K562 (cell line): Measurements from ENCODE around the gene SPATC1L. TPM values are rescaled to one million over a fixed set of nuclear protein-coding genes. Genes with fewer than 3 reads are reported as not detected.

Experiments used
- ATAC-seq: fragments of 200-7000 bp; cut with Tn5 transposase; 3 replicates; pipeline ENCODE4 v1.9.1; 2020; ENCODE audit warnings: moderate library complexity
- BruUV-seq: library from RNA; stranded (reverse); fragments of 400-500 nt; replicated peaks from 2 replicates; lab custom pipeline; 2021; lab: Mats Ljungman, UMichigan
- CTCF ChIA-PET: fragments of 300-600 bp; formaldehyde crosslinking; extraction: SDS; loops from one replicate; lab custom pipeline; 2021; ENCODE audit warnings: low intra/inter-chr PET ratio; lab: Yijun Ruan, JAX
- POLR2A ChIA-PET: fragments of 300-600, 350-650 bp; sonication (Branson Sonifier 250); formaldehyde crosslinking; extraction: SDS; loops from one replicate; lab custom pipeline; 2021; ENCODE audit warnings: antibody characterized with exemption, inconsistent platforms; lab: Yijun Ruan, JAX
- DNase-seq, 4 experiments: peaks; one replicate each; pipeline versions ENCODE4 v3.0.0 to v3.0.0-alpha.2; 2011 to 2018; ENCODE audit warnings: low spot score in 3 of 4, mixed read lengths in 3 of 4; ENCODE audit errors: extremely low read depth in 1 of 4
- FAIRE-seq: peaks from 2 replicates; lab custom pipeline; 2011; peaks lifted over from hg19 to GRCh38; lab: Jason Lieb, UNC
- H2AFZ ChIP-seq: 2 replicates; pipeline ENCODE4 v1.6.0; 2011; ENCODE audit warnings: low read depth, low read length, control low read depth, inconsistent platforms
- H3K27ac ChIP-seq: fragments of 200-600 bp; 3 replicates; pipeline ENCODE4 v1.8.0; 2011; ENCODE audit warnings: low read depth, mild to moderate bottlenecking, control low read depth, inconsistent platforms, low read length, moderate library complexity, mixed read lengths; ENCODE audit errors: extremely low read depth
- H3K27me3 ChIP-seq, 2 experiments: fragments of 300-600 bp in 1 of 2; 2 replicates in 1 of 2; 3 replicates in 1 of 2; pipeline versions ENCODE4 v1.6.0 to v1.8.0; 2011; ENCODE audit warnings: inconsistent platforms in 2 of 2, low read length in 2 of 2, mild to moderate bottlenecking in 1 of 2, mixed read lengths in 1 of 2, moderate library complexity in 1 of 2; ENCODE audit not compliant: control insufficient read depth in 2 of 2, insufficient read depth in 2 of 2
- H3K36me3 ChIP-seq: fragments of 300-600 bp; 3 replicates; pipeline ENCODE4 v1.8.0; 2011; ENCODE audit warnings: mild to moderate bottlenecking, low read length, inconsistent platforms; ENCODE audit not compliant: control insufficient read depth, insufficient read depth
- H3K4me1 ChIP-seq, 2 experiments: fragments of 200-600 bp in 1 of 2; replicated peaks in 1 of 2; 2 replicates in 1 of 2; 3 replicates in 1 of 2; pipeline versions ENCODE4 v1.5.1 to v1.8.0; 2011; ENCODE audit warnings: inconsistent platforms in 2 of 2, low read length in 2 of 2, mild to moderate bottlenecking in 1 of 2, mixed read lengths in 1 of 2, moderate library complexity in 1 of 2; ENCODE audit not compliant: control insufficient read depth in 2 of 2, insufficient read depth in 2 of 2
- H3K4me2 ChIP-seq: 2 replicates; pipeline ENCODE4 v1.6.1; 2011; ENCODE audit warnings: low read length, control low read depth, inconsistent platforms, mixed read lengths; ENCODE audit not compliant: insufficient read depth
- H3K4me3 ChIP-seq: fragments of 200-600 bp; sonication (generic), shearing (Covaris generic); 2 replicates; pipeline ENCODE4 v1.5.1; 2016; ENCODE audit warnings: control low read depth, inconsistent platforms
- H3K79me2 ChIP-seq: fragments of 200-600 bp; 3 replicates; pipeline ENCODE4 v1.8.0; 2011; ENCODE audit warnings: low read length, inconsistent platforms; ENCODE audit not compliant: control insufficient read depth, insufficient read depth
- H3K9ac ChIP-seq, 2 experiments: 2 replicates each; pipeline versions ENCODE4 v1.6.0 to v1.6.1; 2011; ENCODE audit warnings: low read depth in 2 of 2, low read length in 2 of 2, control low read depth in 1 of 2, inconsistent platforms in 1 of 2, mild to moderate bottlenecking in 1 of 2, mixed read lengths in 1 of 2; ENCODE audit not compliant: insufficient read depth in 1 of 2
- H3K9me1 ChIP-seq: one replicate; pipeline ENCODE4 v1.6.0; 2011; ENCODE audit warnings: inconsistent platforms, mild to moderate bottlenecking, low read length, moderate library complexity; ENCODE audit not compliant: control insufficient read depth, insufficient read depth
- H3K9me3 ChIP-seq: replicated peaks from 2 replicates; pipeline ENCODE4 v1.5.1; 2011; ENCODE audit warnings: low read depth, low read length, inconsistent platforms; ENCODE audit not compliant: control insufficient read depth, insufficient read depth
- H4K20me1 ChIP-seq: replicated peaks from 2 replicates; pipeline ENCODE4 v1.6.1; 2011; ENCODE audit warnings: low read length, inconsistent platforms, mixed read lengths; ENCODE audit not compliant: control insufficient read depth, insufficient read depth
- BRD9 ChIP-seq: fragments of 450-650 bp; IDR thresholded peaks from 2 replicates; pipeline ENCODE4 v1.6.1; 2018; ENCODE audit warnings: low read depth; ENCODE audit not compliant: partially characterized antibody
- HDAC6 ChIP-seq: IDR thresholded peaks from 2 replicates; pipeline ENCODE4 v1.6.1; 2012; ENCODE audit warnings: low read depth, mild to moderate bottlenecking, control low read depth, inconsistent platforms, low read length, moderate library complexity
- MED1 ChIP-seq: sonication (generic); formaldehyde crosslinking; IDR thresholded peaks from 2 replicates; pipeline ENCODE4 v1.8.1; 2023; ENCODE audit warnings: missing genetic modification reagents, borderline replicate concordance
- NFE2L1 ChIP-seq: fragments of 450-650 bp; IDR thresholded peaks from 2 replicates; pipeline ENCODE4 v1.6.1; 2016; ENCODE audit warnings: missing genetic modification characterization, low read depth, mild to moderate bottlenecking, missing compliant biosample characterization, moderate library complexity, borderline replicate concordance
- NONO ChIP-seq, 2 experiments: fragments of 200-400 bp in 1 of 2; fragments of 450-650 bp in 1 of 2; formaldehyde crosslinking in 1 of 2; IDR thresholded peaks; 2 replicates each; pipeline ENCODE4 v1.6.1; 2017; ENCODE audit warnings: low read depth in 2 of 2, mild to moderate bottlenecking in 2 of 2, moderate library complexity in 2 of 2, low read length in 1 of 2
- WGBS: fragments of 100-300 bp; shearing (Covaris generic); methylation state at CpG from one replicate; pipeline ENCODE4 v1.1.6; 2016; ENCODE audit warnings: low coverage, mixed read lengths; ENCODE audit not compliant: insufficient coverage; ENCODE audit errors: missing lambda C conversion rate; 5-methylcytosine and 5-hydroxymethylcytosine counted together
- in situ Hi-C: fragments of 300-500 bp; cut with MboI; formaldehyde crosslinking; loops from 4 replicates; pipeline ENCODE4 v1.15.0; 2018; ENCODE audit warnings: inconsistent platforms, mixed read lengths
- intact Hi-C: fragments of 100-400 bp; cut with micrococcal nuclease; formaldehyde crosslinking; loops from 2 replicates; pipeline ENCODE4 v1.14.2; 2022
- polyA plus RNA-seq, 8 experiments: library from polyadenylated mRNA; depleted of rRNA in 4 of 8; stranded (reverse) in 5 of 8; unstranded in 3 of 8; fragments of >200 nt; fragmentation: Nextera tagmentation in 2 of 8; fragmentation: Illumina TruSeq in 1 of 8; extraction: Ambion mirVana in 2 of 8; extraction: Trizol in 1 of 8; gene quantifications; 2 replicates each; pipeline versions ENCODE4 v1.2.1 to v1.2.3, GENCODE V29; 2011 to 2014; ENCODE audit warnings: inconsistent platforms in 1 of 8, missing spikeins in 1 of 8
- total RNA-seq, 7 experiments: library from RNA; depleted of rRNA in 6 of 7; stranded (reverse); fragments of >200 nt in 6 of 7; fragmentation: Illumina TruSeq in 2 of 7; extraction: Trizol in 2 of 7; gene quantifications; 2 replicates each; pipeline versions ENCODE4 v1.2.1 to v1.2.3, GENCODE V29; 2011 to 2021; ENCODE audit warnings: low replicate concordance in 1 of 7
- TF ChIP-seq, protein P1 (sequence below): fragments of 150-350 bp; IDR thresholded peaks from 2 replicates; pipeline ENCODE4 v1.6.1; 2014; ENCODE audit warnings: low read depth, mild to moderate bottlenecking, low read length, borderline replicate concordance

Gene SPATC1L
- total and polyA plus RNA-seq, 9 of the 15 experiments (the other 6 are each of a cell fraction or from before 2014, with no cell fraction given) = 0.14 to 121 (median 34.0) TPM; not detected in 1

DNA sequence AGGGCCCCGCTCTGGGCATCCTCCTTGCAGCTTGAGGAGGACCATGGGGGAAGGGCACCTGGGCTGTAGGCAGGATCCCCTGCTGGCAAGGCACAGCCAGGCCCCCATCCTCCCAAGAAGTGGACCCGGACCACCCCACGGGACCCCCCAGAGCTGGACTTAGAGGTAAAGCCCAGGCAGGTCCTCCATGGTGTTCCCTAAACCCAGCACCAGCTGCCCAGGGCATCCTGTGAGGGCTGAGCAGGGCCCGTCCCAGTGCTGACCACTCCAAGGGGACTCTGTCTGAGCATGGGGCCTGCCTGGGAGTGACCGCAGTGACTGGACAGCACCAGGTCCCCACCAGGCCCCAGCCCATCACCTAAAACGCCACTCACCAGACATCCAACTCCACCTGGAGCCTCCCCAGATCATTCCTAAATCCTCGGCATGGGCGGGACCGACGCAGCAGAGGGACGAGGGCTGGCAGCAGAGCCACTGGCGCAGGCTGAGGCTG, 65.1 kb downstream of the SPATC1L start:
- no peak for FAIRE-seq
- DNase-seq = no peak
- no TSS peak for BruUV-seq
- Histone ChIP-seq H3K9ac (no peak overlapping the region), H3K27ac (no peak overlapping the region), H3K4me2 (no peak overlapping the region), H3K4me3 (no peak overlapping the region), H3K27me3 (peaks cover 22 to 65% of the 10 kb centered on the region in 2 experiments; a peak in 3 of 5 replicates)
- intact Hi-C loops = no loop called here
- WGBS = 10% methylated on average over 12 of the region's 12 CpGs
- ATAC-seq = peak; percentile 20; the same call in 2 of the 3 replicates
- TF ChIP-seq BRD9 (no peak), NFE2L1 (tag) (no peak), HDAC6 (0 out of 2 replicates have a peak, but pooled peaks have one; percentile 6), MED1 (CRISPR knock-in tag) (no peak), NONO (IDR thresholded peaks at IDR 0.05; ENCODE audit: low read depth in 2 of 2, low read length in 1 of 2) (no peak)
- TF ChIP-seq, protein P1, sequence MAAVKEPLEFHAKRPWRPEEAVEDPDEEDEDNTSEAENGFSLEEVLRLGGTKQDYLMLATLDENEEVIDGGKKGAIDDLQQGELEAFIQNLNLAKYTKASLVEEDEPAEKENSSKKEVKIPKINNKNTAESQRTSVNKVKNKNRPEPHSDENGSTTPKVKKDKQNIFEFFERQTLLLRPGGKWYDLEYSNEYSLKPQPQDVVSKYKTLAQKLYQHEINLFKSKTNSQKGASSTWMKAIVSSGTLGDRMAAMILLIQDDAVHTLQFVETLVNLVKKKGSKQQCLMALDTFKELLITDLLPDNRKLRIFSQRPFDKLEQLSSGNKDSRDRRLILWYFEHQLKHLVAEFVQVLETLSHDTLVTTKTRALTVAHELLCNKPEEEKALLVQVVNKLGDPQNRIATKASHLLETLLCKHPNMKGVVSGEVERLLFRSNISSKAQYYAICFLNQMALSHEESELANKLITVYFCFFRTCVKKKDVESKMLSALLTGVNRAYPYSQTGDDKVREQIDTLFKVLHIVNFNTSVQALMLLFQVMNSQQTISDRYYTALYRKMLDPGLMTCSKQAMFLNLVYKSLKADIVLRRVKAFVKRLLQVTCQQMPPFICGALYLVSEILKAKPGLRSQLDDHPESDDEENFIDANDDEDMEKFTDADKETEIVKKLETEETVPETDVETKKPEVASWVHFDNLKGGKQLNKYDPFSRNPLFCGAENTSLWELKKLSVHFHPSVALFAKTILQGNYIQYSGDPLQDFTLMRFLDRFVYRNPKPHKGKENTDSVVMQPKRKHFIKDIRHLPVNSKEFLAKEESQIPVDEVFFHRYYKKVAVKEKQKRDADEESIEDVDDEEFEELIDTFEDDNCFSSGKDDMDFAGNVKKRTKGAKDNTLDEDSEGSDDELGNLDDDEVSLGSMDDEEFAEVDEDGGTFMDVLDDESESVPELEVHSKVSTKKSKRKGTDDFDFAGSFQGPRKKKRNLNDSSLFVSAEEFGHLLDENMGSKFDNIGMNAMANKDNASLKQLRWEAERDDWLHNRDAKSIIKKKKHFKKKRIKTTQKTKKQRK = no peak
- TF ChIP-seq, all 486 proteins: peak for 1
- Histone ChIP-seq H3K36me3 (no peaks in the 10 kb centered on the region), H3K9me1 (no peaks in the 10 kb centered on the region), H3K9me3 (no peaks in the 10 kb centered on the region; the same call in 1 of the 2 replicates), H4K20me1 (no peaks in the 10 kb centered on the region; the same call in 1 of the 2 replicates), H3K79me2 (no peaks in the 10 kb centered on the region), H3K4me1 (peaks cover 0 to 58% of the 10 kb centered on the region in 2 experiments; a peak in 1 of 5 replicates), H2AFZ (no peak overlapping the region)
- in situ Hi-C loops = no loop called here
- ChIA-PET POLR2A (no interaction called here), CTCF (no interaction called here)
